HG03135 (cell line): Measurements from ENCODE around the gene GLIS1.
"Not testable (repeated sequence)": the region's sequence is repeated elsewhere in the genome, so short reads cannot be mapped to it uniquely, and the experiment has no call there.

Experiments used
- ATAC-seq: cut with Tn5 transposase; IDR thresholded peaks from one replicate; pipeline ENCODE4 v1.9.1; 2021; ENCODE audit warnings: mild to moderate bottlenecking, moderate library complexity; ENCODE audit not compliant: unreplicated experiment

Gene GLIS1

GRCh38 chr1:53739109-53739681, at the start of gene GLIS1:
Gene GLIS1, minus strand, starts transcription at chr1:53739164. Its CDS starts 1,100 bp downstream, at chr1:53738064.
- peak; percentile 93 for ATAC-seq

- no peak for ATAC-seq
These were observed 48.7 kb upstream of the GLIS1 start for GRCh38 chr1:53787655-53788054.

GRCh38 chr1:53783056-53783455, 44.1 kb upstream of the GLIS1 start:
- ATAC-seq: no peak

GRCh38 chr1:53781654-53782053, 42.7 kb upstream of the GLIS1 start:
- ATAC-seq: no peak

- no peak for ATAC-seq
These were observed 38.3 kb upstream of the GLIS1 start for GRCh38 chr1:53777272-53777671.

GRCh38 chr1:53771648-53772047, 32.7 kb upstream of the GLIS1 start:
- ATAC-seq: no peak

- ATAC-seq: no peak
These were observed 30.8 kb upstream of the GLIS1 start for GRCh38 chr1:53769780-53770179.

GRCh38 chr1:53769184-53769583, 30.2 kb upstream of the GLIS1 start:
- no peak for ATAC-seq

- ATAC-seq: no peak
These were observed 28.0 kb upstream of the GLIS1 start for GRCh38 chr1:53766831-53767405.

GRCh38 chr1:53766194-53766742, 27.3 kb upstream of the GLIS1 start:
- ATAC-seq: no peak

GRCh38 chr1:53765657-53766056, 26.7 kb upstream of the GLIS1 start:
- ATAC-seq: no peak

GRCh38 chr1:53763911-53764310, 24.9 kb upstream of the GLIS1 start:
- no peak for ATAC-seq

GRCh38 chr1:53763461-53763860, 24.5 kb upstream of the GLIS1 start:
- no peak for ATAC-seq

- not testable (repeated sequence) for ATAC-seq
These were observed 21.5 kb upstream of the GLIS1 start for GRCh38 chr1:53760497-53760896.

- no peak for ATAC-seq
These were observed 16.9 kb upstream of the GLIS1 start for GRCh38 chr1:53755874-53756273.

- no peak for ATAC-seq
These were observed 15.7 kb upstream of the GLIS1 start for GRCh38 chr1:53754484-53755312.

- ATAC-seq: no peak
These were observed 13.3 kb upstream of the GLIS1 start for GRCh38 chr1:53752281-53752680.

GRCh38 chr1:53747841-53748240, 8.9 kb upstream of the GLIS1 start:
- ATAC-seq: no peak

GRCh38 chr1:53740621-53741105, 1.7 kb upstream of the GLIS1 start:
- ATAC-seq: no peak

- peak; percentile 25 for ATAC-seq
These were observed 507 bp downstream of the GLIS1 start for GRCh38 chr1:53738205-53739108.
